ENCODE measurements around the gene ZSCAN25.
A peak's percentile ranks its signal among the peaks of the same experiment; 100 is the strongest.

Gene ZSCAN25

GRCh38 chr7:99674995-99675742 lies 58.4 kb downstream of the ZSCAN25 start:
- H3K4me3 ChIP-seq (replicated peaks; ENCODE audit: low read depth, low read length), result no peak overlapping the region
- TF ChIP-seq CTCF (IDR thresholded peaks at IDR 0.05; ENCODE audit: low read length, missing control alignments), result no peak
- DNase-seq (ENCODE audit: low read depth), result no peak

GRCh38 chr7:99677013-99677647 lies 60.4 kb downstream of the ZSCAN25 start:
- TF ChIP-seq CTCF (IDR thresholded peaks at IDR 0.05; ENCODE audit: low read length, missing control alignments), result no peak
- DNase-seq (ENCODE audit: low read depth), result no peak
- no peak overlapping the region for H3K4me3 ChIP-seq (replicated peaks; ENCODE audit: low read depth, low read length)

- no peak for DNase-seq (ENCODE audit: low read depth)
- H3K4me3 ChIP-seq (replicated peaks; ENCODE audit: low read depth, low read length), result no peak overlapping the region
- TF ChIP-seq CTCF (IDR thresholded peaks at IDR 0.05; ENCODE audit: low read length, missing control alignments), result no peak
These were observed 60.9 kb downstream of the ZSCAN25 start for GRCh38 chr7:99677648-99678045.

- DNase-seq (ENCODE audit: low read depth), result peak; percentile 5
- no peak overlapping the region for H3K4me3 ChIP-seq (replicated peaks; ENCODE audit: low read depth, low read length)
- TF ChIP-seq CTCF (IDR thresholded peaks at IDR 0.05; ENCODE audit: low read length, missing control alignments), result no peak
These were observed 62.3 kb downstream of the ZSCAN25 start for GRCh38 chr7:99679032-99679399.

- TF ChIP-seq CTCF (IDR thresholded peaks at IDR 0.05; ENCODE audit: low read length, missing control alignments), result no peak
- H3K4me3 ChIP-seq (replicated peaks; ENCODE audit: low read depth, low read length), result no peak within 1 kb of the TSS
- no peak for DNase-seq (ENCODE audit: low read depth)
These were observed 62.9 kb downstream of the ZSCAN25 start, which contains the start of gene CYP3A5 for GRCh38 chr7:99679400-99680191. CYP3A5 (minus strand) TSS chr7:99679996; CDS start chr7:99679896, 100 bp downstream.
